Muscle of arm (tissue), 12 donors: ENCODE results near the gene CHMP6. TPM values are rescaled to one million over a fixed set of nuclear protein-coding genes. Genes with fewer than 3 reads are reported as not detected.

Experiments
- DNase-seq: peaks from one replicate; pipeline ENCODE4 v3.0.0-alpha.2; 2013
- polyA plus RNA-seq, 12 donors: library from polyadenylated mRNA; unstranded; fragments of 120-200 nt; gene quantifications; one replicate each; pipeline ENCODE4 v1.2.1, GENCODE V29; 2013; ENCODE audit not compliant: insufficient read length in 12 of 12

The CHMP6 gene
- polyA plus RNA-seq, 12 donors = 18.7 to 27.3 (median 22.7) TPM; not detected in 1

- DNase-seq = no peak
These were observed 3.6 kb upstream of the CHMP6 start for GRCh38 chr17:80987941-80988461.

- DNase-seq = no peak
These were observed 2.1 kb upstream of the CHMP6 start for GRCh38 chr17:80989586-80989913.

DNA sequence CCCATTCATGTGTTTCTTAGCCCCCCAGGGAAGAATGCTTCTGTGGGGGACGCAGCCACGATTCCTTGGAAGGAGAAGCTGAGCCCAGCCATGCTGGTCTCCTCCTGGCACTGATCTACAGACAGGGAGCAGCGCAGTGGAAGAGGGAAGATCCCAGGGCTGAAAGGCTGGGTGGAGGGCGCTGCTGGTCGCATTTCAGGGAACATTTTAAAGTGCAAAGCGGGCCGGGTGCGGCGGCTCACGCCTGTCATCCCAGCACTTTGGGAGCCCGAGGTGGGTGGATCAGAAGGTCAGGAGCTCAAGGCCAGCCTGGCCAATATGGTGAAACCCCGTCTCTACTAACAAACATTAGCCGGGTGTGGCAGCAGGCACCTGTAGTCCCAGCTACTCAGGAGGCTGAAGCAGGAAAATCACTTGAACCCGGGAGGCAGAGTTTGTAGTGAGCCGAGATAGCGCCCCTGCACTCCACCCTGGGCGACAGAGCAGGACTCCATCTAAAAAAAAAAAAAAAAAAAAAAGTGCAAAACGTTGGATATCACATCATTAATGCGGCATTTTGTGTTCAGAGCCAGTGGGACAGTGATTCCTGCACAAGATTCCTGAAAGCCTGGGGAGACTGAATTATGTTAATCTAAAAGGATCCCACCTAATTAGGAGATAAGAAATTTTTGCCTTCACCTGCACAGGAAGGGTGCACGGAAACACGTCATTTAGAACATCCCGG lies 558 bp upstream of the CHMP6 start:
- DNase-seq = no peak

- DNase-seq = no peak
These were observed 671 bp downstream of the CHMP6 start for GRCh38 chr17:80992077-80992947.

DNA sequence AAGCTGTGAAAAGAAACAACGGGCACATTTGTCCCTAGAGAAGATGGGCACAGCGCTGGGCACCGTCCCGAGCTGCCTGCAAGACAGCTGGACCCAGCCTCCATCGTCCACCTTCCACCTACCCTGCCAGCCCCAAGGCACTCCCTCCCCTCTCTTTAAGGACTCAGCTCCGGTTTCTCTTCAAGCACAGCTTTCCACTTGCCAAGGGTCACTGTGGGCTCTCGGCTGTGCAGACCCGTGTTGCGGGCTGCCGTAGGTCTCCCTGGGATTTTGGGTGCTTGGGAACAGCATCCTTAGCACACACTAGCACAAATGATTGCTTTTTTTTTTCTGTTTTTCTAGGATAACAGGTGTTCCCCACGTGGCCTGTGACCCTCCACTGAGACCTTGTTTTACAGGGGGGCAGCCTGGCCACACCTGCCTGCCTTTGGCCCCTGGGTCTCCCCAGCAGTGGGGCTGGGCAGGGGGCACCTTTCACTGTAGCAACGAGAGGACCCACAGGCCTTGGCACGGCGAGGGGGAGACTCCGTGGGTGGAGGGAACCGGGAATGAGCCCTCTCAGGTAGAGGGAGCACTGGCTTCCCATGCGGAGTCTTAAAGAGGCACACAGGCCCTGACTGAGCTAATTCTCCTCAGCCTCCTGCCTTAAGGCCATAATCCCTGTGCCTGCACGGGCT lies 1.4 kb downstream of the CHMP6 start:
- no peak for DNase-seq

DNA sequence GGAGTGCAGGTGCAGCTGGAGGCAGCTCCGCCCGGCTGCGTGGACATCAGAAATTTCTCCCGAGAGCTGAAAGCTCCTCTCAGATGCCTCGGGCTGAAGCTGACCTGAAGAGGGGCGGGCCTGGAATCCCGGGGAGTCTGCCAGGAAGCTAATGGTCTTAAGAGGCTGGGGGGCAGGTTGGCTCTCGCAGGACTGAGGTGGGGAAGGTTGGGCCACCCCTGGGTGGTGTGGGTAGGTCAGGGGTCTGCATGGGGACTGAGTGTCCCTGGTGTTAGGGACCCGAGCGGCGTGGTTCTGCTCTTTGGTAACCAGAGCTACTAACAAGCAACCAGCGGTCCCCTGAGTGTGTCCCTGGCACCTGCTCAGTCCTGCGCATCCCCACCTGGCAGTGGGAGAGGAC lies 3.5 kb downstream of the CHMP6 start:
- DNase-seq = no peak

- no peak for DNase-seq
These were observed 5.0 kb downstream of the CHMP6 start for GRCh38 chr17:80996422-80997305.

GRCh38 chr17:80997424-80998117 lies 5.9 kb downstream of the CHMP6 start:
- DNase-seq = no peak

DNA sequence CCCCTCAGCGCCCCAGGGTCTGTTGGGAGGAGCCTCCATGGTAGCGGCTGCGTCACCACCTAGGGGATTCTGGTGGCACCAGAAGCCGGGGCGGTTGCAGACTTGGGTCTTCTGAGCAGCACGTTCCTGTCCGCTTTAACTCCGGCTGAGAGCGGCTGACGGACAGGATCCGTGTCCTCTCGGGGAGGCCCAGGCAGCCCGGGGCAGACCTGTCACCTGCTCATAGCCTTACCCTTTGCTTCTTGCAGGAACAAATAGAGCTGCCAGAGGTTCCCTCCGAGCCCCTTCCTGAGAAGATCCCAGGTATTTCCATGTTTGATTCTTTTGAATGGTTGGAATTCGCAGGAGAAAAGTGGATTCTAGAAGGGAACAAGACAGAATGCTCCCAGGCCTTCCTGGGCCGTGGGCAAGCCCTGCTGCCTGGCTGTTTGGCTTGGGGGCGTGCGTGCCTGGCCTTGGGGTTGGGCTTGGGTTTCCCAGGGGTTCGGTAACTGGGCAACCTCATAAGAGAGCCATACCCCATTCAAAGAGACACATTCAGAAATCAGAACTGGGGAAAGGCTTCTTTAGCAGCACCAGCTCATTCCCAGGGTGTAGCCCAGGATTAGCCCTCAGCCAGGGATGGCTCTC lies 6.6 kb downstream of the CHMP6 start:
- no peak for DNase-seq

- no peak for DNase-seq
These were observed 7.3 kb downstream of the CHMP6 start for GRCh38 chr17:80998748-80999535.

- DNase-seq = no peak
These were observed 8.1 kb downstream of the CHMP6 start for GRCh38 chr17:80999536-81000333.

DNA sequence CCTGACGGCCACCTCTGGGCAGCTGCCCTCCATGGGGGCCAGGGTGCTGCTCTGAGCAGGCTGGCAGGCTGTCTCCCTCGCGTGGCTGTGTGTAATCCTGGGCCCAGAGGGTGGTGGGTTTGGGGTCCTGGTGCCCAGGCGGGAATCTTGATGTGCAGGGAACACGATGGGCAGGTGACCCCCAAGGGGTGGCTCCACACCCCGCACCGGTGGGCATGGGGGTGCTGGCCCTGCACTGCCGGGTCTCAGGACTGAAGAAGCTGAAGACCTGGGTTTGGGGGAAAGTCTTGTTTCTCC lies 8.6 kb downstream of the CHMP6 start:
- no peak for DNase-seq

- no peak for DNase-seq
These were observed 9.2 kb downstream of the CHMP6 start for GRCh38 chr17:81000631-81001357.

- no peak for DNase-seq
These were observed 10.4 kb downstream of the CHMP6 start for GRCh38 chr17:81002013-81002384.

GRCh38 chr17:81002409-81003361 lies 11.0 kb downstream of the CHMP6 start:
- no peak for DNase-seq

DNA sequence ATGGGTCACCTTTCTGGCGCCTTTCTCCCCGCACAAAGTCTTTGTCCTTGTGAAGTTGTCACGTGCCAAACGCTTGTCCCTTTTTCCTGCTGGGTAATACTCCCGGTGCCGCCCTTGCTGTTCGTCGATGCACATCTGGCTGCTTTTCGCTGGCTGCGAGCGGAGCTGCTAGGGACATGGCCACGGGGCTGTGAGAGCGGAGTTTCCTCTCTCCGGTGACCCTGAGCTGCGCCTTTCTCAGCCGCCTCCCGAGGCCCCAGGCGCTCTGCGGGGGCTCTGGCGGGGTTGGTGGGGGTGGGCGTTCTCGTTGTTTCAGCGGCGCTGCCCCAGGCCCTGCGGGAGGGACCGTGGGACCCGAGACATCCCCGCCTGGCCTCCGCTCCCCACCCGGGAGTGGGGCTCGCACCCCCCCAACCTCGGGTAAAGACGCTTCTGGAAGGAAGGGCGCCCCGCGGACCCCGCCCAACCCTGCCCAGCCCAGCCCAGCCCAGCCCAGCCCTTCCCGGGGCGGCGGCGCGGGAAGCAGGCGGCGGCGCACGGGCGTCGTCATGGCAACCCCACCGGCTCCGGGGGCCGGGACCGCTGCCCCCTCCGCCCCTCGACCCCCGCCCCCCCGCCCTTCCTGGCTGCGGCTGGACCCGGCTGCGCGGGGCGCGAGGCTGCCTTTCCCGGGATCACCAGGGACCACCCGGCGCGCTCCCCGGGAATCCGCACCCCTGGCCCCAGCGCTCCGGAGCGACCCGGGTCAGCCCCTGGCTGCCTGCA lies 12.3 kb downstream of the CHMP6 start:
- no peak for DNase-seq
